Cardiac septum (tissue), 1 donor: Measurements from ENCODE around the gene C4orf36. TPM values are rescaled to one million over a fixed set of nuclear protein-coding genes. Genes with fewer than 3 reads are reported as not detected.

Experiments used
- DNase-seq: peaks from one replicate; pipeline ENCODE4 v3.0.0-alpha.2; 2020; ENCODE audit warnings: low spot score
- intact Hi-C: fragments of 100-400 bp; cut with DNase I; formaldehyde crosslinking; loops from one replicate; pipeline ENCODE4 v1.14.0; 2022
- long read RNA-seq: library from polyadenylated mRNA; unstranded; transcript quantifications from one replicate; pipeline ENCODE4 v2.0.0, GENCODE V29; 2021
- total RNA-seq: library from RNA; stranded (reverse); fragmentation: NEBNext Ultra II Directional; extraction: Animal tissue kit (Norgen Biotek cat#: 25700); gene quantifications from one replicate; pipeline ENCODE4 v1.2.1, GENCODE V29; 2021
- donor health status: DM: no; HTN: no; CAD: no.

C4orf36 gene, protein sequence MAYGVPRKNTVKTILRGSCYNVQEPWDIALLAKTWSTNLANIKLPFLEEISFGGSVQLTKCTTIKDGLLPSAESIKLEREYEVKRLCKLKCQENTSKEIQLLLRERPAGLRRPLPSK
- 0.78 TPM for total RNA-seq
- long read RNA-seq = 0 reads

DNA sequence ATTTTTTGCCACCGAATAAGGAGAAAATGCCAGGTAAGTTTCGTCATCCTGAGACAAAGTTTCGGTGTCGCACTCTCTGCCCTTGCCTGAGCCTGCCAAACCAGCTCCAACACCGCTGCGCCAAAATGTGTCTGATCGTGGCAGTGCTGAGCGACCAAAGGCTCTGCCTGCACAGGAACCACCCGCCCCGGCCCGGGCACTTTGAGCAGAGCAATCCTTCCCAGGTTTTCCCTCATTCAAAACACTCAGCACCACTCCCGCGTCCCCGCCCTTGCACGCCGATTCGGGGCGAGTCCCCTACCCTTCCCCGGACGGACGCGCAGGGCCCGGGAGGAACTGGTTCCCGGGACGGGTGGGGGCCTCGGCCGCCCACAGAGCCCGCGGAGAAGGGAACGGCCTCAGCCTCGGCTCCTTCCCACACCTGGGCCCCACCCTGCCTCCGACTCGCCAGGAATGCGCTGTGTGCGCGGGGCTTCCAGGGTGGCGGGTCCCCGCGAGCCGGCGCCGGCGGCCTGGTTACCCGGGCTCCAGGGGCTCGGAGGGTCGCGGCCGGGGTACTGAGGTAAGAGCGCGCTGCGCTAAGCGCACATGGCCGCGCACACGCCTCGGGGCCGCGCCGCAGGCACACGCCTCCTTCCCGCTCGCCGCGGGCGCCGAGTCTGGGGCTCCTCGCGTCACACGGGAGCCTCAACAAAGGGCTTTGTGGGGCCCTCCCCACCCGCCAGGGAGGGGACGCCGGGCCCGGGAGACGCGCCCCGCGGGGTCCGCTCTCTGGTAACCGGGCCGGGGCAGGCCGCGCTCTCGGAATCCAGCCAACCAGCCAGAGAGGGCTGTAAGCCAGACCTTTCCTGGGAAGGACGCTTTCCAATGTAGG, at the start of gene C4orf36:
C4orf36 (minus strand) TSS at position 661 of the 874 bp plus-strand sequence. CDS start 902 bp downstream, outside the sequence.
- intact Hi-C loops = loop anchor here (5.0 kb wide), 2 partner anchors 35 to 300 kb away; partner anchors contain the start of gene PTPN13
- DNase-seq = peak; percentile 79

GRCh38 chr4:86940920-86941460, 48.8 kb upstream of the C4orf36 start:
- no peak for DNase-seq
- intact Hi-C loops = loop anchor here (5.0 kb wide), 1 partner anchor 281 kb away; the partner anchor contains the start of gene KLHL8

DNA sequence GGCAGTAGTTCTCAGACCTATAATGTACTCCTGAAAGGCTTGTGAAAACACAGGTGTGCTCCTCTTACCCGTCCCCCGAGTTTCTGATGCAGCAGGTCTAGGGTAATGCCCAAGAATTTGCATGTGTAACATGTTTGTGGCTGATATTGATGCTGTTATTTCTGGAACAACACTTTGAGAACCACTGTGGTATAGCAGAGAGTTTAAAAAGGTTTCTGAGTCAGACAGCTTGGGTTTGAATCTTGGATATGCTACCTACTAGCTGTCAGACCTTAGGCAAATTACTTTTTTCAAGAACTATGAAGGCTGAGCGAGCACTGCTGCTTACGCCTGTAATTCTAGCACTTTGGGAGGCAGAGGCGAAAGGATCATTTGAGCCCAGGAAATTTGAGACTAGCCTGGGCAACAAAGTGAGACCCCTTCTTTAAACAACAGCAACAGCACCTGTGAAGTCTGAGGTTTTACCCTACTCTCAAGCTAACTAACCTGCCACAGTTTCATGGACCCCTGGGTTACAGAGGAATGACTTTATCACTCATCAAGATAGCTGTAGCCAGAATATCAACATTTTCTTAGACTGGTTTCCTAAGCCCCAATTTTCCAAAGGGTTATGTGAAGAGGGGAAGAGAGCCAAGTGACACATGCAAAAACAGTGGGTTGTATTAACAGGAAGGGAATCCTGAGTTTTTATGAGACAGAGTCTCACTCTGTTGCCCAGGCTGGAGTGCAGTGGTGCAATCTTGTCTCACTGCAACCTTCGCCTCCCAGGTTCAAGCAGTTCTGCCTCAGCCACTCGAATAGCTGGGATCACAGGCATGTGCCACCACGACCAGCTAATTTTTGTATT, 47.7 kb upstream of the C4orf36 start:
- intact Hi-C loops = loop anchor here (5.0 kb wide), 1 partner anchor 282 kb away; the partner anchor contains the start of gene KLHL8
- no peak for DNase-seq

DNA sequence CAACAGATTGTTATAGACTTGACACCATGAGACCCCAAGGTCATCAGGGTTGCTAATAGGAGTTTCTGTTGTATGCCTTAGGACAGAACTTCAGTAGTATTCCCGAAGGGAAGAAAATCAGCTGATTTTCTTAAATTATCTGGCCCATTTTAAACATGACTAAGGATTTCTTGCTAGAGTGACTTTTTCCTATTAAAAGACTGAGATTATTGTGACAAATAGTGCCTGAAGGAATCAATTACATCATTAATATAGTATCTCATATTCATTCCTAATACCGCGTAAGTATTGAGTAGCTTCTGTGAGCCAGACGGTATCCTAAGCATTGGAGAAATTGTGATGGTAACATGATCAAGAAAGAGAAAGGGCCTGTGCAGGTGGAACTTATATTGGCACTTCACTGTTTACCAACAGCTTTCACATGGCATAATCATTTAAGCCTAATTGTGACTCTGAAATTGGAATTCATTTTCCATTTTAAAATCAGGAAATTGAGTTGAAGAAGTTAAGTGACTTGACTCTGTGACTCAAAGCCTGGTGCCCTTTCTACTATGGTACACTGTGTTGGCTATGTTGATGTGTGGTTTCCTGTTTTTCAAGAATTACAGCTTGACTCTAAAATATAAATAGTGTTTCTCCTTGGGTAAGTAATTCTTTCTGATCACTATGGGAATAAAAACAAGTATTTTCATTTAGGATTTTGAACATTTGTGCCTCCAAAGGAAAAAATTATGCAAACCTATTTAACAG, 46.7 kb upstream of the C4orf36 start:
- intact Hi-C loops = no loop called here
- no peak for DNase-seq

DNA sequence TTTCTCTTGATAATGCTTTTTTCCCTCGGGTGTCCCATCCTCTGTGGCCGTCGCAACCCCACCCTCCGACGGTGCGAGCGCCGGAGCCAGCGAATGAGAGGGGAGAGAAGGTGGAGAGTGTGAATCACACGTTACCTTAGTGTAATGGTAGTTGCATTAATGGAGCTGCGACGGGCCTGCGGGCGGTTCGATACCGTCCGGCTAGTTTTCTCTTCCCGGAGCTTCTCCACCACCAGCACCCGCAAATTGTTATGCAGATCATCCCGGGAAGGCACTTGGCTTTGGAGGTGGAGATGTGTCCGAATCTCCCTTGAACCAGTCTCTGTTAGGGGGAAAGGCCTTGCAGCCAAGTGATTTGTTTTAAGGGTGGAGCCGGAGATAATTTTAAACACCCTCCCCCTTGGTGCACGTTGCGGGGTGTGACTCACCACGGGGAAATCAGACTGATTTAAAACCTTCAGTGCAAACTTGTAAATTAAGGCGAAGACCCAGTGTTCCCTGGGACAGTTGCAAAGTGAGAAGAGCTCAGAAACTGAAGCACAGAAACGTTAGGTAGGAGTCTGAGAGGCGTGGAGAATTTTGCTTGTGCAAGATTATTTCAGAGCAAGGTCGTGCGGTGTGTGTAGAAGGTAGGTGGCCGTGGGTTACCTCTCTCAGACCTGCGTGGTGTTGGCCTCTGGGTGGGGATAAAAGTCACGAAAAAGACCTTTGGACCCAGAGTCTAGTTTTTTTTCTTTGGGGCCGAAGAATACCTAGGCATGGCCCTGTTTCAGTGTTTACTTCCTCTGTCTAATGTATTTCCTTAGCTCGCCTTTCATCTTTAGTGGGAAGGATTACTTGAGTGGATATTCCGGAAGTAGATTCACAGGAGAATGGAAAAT, 43.9 kb upstream of the C4orf36 start:
- peak; percentile 85 for DNase-seq
- intact Hi-C loops = loop anchor here (1.0 to 2.0 kb wide), 2 partner anchors 71 to 157 kb away; no protein-coding TSS in a partner anchor

DNA sequence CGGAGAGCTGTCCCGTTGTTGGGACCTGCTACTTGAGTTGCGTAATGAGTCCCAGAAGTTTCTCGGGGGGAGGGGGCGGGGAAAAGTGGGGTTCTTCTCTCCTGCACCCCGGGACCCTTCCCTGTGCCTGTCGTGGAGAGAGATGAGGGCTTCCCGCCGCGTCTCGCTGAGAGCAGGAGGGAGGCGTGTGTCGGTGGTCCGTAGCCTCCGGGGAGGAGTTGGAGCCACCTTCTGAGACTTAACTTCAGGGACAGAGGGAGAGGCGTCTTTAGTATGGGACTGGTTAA, 43.3 kb upstream of the C4orf36 start:
- DNase-seq = peak; percentile 78
- intact Hi-C loops = loop anchor here (1.0 to 2.0 kb wide), 2 partner anchors 72 to 157 kb away; no protein-coding TSS in a partner anchor

DNA sequence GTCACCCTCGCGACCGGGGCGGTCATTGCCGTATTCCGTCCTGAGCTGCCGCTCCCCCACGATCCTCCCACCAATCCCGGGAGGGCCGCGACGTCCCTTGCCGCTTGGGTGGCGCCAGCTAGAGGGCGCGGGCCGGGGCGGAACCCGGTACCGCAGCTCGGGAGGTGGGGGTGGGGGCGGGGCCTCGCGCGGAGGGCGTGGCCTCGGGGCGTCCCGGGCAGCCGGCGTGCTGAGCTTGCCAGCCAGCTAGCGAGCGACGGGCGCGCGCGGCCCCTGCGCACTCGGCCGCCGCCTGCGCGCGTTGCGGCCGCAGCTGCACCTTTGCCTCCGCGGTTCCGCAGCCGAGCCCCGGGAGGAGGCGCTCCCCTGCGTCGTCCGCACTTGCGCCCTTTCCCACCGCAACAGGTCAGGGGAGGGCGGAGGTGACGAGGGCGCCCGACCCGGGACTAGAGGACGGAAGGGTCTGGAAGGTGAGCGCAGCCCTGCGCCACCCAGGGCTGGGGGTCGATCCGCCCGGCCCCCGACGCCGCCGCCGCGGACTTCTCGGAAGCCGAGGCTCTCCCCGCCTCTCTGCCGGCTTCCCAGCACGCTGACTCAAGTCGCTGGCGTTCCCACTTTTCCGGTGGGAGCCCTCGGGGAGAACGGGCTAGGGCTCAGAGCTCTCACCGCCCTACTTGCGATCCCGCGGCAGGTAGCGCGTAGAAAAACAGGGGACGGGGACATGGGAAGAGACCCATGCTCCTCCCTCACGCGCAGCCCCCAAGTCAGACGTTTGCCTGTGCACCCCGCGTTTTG, 42.7 kb upstream of the C4orf36 start, which contains the start of gene AFF1:
AFF1 (plus strand) TSS at position 241 of the 795 bp plus-strand sequence. CDS start 13,523 bp downstream, outside the sequence.
- intact Hi-C loops = loop anchor here (1.0 to 2.0 kb wide), 2 partner anchors 72 to 158 kb away; no protein-coding TSS in a partner anchor
- peak; percentile 96 for DNase-seq

DNA sequence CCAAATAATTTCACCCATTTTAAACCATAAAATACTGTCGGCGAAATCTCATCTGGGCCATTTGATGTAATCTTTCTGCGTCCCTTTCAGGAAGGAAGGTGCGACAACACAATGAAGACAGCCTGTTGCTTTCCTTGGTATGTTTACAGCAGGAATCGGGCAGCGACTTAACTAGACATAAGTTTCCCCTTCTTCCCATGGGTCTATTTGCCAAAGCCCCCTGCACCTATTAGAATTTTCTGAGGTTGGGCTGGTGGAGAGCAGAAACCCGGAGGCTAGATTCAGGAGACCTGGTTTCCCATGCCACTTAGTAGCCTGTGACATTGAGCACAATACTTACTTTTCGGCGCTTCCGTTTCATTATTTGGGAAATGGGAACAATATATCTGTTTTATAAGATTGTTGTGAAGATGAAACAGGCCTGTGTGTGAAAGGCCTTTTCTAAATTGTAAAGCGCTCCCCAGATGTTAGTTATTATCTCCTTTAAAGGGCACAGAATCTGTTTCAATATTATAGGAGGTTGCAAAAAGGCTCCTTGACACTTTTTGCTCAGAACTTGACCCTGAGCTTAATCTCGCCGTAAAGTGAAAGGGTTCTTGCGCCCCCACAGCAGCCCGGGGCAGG, 42.0 kb upstream of the C4orf36 start:
- DNase-seq = no peak
- intact Hi-C loops = loop anchor here (2.0 kb wide), 1 partner anchor 159 kb away; no protein-coding TSS in a partner anchor

DNA sequence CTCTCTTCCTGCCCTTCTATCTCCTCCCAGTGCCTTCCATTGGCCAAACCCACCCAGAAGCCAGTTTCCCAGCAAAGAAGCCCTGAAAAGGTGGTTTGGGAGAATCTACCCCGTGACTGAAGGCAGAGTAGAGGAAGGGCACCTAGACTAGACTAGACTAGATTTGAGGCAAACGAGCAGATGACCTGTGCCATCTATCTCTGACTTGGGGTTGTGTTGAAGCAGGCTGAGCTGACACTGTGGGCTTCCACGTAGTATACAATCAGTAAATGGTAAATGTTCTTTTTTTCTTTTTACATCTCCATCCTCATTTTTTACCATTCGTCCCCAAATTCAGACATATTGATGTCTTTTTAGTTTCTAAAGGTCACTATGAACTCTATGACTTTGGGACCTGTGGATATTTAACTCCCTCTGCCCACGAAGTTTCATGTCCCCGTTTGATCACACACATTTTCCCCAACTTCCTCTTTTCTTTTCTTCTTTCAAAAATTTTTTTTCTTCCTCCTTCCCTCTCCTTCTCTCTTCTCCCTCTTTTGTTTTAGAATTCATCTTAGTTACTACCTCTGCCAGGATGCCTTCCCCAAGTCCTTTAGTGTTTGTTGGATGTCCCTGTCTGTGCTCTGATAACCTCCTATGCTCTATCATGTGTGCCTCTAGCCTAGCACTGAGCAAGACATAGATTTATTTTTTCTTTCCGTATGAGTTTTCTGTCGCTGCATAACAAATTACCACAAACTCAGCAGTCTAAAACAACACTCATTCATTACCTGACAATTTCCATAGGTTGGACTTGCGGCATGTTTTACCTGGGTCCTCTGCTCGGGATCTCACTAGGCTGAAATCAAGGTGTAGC, 36.4 kb upstream of the C4orf36 start:
- intact Hi-C loops = no loop called here

DNA sequence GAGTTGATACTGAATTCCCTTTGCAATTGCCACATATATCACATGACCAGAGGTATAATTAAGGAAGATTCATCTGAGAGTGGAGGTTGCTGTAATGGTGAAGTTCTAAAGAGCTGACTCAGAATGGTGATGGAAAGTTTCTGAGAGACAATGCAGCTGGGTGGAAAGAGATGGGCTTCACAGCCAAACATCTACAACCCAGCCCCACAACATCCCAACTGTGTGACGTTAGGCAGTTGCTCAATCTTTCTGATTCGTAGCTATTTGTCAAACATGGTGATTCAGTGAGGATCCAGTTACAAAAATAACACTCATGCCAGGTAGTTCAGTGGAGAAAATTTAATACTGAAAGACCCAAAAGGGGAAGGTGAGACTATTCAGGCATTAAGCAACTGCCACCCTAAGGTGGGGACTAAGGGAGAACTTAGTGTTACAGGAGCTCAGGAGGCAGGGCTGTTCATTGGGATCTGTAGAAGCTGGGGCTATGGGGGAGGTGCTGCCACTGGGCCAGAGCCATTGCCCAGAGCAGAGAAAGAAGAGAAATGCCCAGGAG, 35.7 kb upstream of the C4orf36 start:
- DNase-seq = no peak
- intact Hi-C loops = no loop called here

More for the DNA sequence above, 36.4 kb upstream of the C4orf36 start:
- DNase-seq = no peak

- intact Hi-C loops = no loop called here
- DNase-seq = no peak
Observed at GRCh38 chr4:86926435-86927086, 34.3 kb upstream of the C4orf36 start.

GRCh38 chr4:86924811-86925210, 32.6 kb upstream of the C4orf36 start:
- DNase-seq = no peak
- intact Hi-C loops = loop anchor here (5.0 kb wide), 1 partner anchor 297 kb away; the partner anchor contains the start of gene KLHL8

DNA sequence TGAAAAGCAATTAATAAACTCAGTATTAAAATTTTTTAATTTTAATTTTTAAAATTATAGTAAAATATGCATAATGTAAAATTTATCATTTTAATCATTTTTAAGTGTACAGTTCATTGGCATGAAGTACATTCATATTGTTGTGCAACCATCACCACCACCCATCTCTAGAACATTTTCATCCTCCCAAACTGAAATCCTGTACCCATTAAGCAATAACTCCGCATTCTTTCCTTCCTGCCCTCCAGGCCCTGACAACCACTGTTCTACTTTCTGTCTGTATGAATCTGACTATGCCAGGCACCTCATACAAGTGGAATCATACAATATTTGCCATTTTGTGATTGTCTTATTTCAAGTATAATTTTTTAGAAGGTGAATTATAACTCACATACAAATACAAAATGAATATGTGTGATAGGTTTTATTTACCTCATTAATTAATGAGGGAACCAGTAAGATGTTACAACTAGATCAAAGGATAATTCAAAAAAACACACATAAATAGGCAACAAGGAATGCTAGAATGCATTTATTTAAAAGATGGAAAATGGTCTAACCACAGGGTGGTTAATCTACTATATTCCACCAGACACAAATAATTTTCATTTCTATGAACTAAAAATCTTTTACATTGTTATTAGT, 29.5 kb upstream of the C4orf36 start:
- intact Hi-C loops = loop anchor here (1.0 to 5.0 kb wide), 3 partner anchors 172 to 315 kb away; partner anchors contain the start of gene KLHL8
- no peak for DNase-seq

GRCh38 chr4:86919561-86920223, 27.5 kb upstream of the C4orf36 start:
- intact Hi-C loops = loop anchor here (5.0 kb wide), 1 partner anchor 303 kb away; the partner anchor contains the start of gene KLHL8
- no peak for DNase-seq
